HG02938 (cell line): ENCODE data around the gene TMEM61.
A peak's percentile ranks its signal among the peaks of the same experiment; 100 is the strongest.
"Not testable (repeated sequence)": the region's sequence is repeated elsewhere in the genome, so short reads cannot be mapped to it uniquely, and the experiment has no call there.

Experiments used
- ATAC-seq: cut with Tn5 transposase; IDR thresholded peaks from one replicate; pipeline ENCODE4 v1.9.1; 2021; ENCODE audit warnings: mild to moderate bottlenecking, moderate library complexity; ENCODE audit not compliant: unreplicated experiment

TMEM61 gene

DNA sequence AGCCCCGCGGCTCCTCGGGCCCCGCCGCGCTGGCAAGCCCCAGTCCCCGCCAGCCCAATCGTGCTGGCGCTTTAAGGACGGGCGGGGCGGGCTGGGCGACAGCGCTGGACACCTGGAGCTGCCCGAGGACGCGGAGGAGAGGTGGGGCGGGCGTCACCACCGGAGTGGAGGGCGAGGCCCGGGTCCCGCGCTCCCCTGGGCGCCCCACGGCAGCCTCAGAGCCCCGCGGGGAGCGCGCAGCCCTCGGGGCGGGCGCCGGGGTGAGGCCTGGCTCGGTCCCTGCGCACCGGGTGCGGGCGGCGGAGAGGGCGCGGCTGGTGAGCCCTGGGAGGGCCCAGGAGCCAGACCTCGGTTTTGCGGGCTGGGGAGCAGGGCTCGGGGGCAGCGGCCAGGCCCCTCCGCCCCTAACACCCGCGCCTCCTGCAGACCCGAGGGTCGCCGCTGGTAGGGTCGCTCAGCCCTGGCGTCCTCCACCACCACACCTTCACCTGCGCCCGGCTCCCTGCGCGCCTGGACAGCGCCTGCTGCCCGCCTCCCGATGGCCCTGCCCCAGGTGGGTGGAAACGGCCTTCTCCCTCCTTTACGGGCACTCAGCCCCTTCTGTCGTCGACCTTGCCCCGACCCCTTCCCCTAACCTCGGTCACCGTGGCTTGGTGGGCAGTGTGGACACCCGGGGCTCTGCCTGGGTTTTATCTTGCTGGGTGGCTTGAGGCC is at the start of gene TMEM61:
Gene TMEM61, plus strand, starts transcription at position 101 of the 714 bp plus-strand sequence. Its CDS starts 438 bp downstream, at position 539.
- no peak for ATAC-seq

DNA sequence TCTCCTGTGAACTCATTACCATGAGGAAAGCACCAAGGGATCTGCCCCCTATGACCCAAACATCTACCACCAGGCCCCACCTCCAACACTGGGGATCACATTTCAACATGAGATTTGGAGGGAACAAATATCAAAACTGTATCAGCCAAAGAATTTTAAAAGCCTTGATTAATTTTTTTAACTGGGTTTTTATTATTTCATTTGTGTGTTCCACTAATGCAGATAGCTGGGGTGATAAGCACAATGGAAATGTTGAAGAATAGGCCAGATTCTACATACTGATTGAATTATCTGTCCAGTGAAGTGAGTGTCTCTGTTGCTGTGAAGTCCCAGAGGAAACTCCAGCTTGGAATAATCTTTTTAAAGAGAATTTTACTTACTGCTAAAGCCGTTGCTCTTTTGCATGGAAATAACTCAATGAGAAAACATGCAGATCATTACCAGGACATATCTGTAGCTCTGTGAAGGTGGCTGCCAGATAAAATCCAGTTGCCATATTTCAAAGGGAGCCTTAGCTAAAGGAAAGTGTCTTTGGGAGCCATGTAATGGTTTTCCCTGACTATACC is 49.1 kb upstream of the TMEM61 start:
- no peak for ATAC-seq

DNA sequence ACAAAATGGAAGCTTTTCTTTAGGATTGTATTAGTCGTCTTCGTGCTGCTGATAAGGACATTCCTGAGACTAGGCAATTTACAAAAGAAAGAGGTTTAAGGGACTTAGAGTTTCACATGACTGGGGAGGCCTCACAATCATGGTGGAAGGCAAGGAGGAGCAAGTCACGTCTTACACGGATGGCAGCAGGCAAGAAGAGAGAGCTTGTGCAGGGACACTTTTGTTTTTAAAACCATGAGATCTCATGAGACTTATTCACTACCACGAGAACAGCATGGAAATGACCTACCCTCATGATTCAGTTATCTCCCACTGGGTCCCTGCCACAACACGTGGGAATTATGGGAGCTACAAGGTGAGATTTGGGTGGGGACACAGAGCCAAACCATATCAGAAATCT is 46.3 kb upstream of the TMEM61 start:
- not testable (repeated sequence) for ATAC-seq

GRCh38 chr1:54934869-54935268 is 45.6 kb upstream of the TMEM61 start:
- no peak for ATAC-seq

DNA sequence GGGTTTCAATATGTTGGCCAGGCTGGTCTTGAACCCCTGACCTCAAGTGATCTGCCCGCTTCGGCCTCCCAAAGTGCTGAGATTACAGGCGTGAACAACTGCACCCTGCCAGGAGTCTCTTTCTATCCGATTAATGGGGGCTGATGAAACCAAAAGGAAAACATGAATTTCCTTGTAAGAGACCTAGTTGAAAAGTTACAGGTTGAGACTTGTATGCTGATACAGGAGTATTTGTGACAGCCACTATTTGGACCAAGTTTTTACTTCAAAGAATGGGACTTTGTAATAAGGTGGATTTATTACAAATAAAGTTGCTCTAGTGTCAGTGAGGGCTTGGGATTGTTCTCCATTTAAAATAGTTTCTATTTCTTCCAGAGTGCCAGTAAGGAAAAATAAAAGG is 43.6 kb upstream of the TMEM61 start:
- no peak for ATAC-seq

DNA sequence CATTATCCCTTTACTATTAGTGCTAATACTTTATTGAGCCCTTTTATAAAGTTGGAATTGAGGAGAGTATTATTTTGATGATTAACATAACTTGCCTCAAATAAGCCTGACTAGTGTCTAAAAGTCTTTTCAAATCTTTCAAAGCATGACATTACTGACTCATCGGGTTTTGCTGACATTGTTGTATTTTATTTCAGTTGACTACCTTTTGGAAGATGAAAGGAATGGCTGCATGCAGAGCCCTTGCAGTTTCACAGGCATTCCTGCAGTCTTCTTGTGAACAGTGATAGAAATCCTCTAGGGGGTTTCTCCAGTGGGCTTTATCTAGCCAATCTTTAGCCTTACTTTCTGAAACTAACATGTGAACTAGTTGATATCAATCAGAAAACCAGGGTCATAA is 43.0 kb upstream of the TMEM61 start:
- ATAC-seq: no peak

GRCh38 chr1:54938955-54939354 is 41.5 kb upstream of the TMEM61 start:
- ATAC-seq: not testable (repeated sequence)

DNA sequence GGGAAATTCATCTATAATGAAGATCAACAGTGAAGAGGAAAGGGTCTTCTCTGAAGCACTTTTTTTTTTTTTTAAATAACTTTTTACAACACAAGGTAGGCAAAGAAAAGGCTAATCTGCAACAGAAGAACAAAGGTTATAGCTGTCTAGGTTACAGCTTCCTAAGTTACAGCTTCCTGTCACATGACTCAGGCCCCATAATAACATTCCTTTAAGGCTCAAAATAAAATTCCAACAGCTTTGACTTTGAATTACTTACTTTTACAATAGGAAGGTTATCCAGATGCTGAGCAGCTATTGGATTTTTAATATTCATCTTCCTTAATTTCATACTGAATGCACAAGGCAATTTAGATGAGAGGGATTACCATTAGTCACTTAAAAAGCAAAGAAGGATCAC is 40.4 kb upstream of the TMEM61 start:
- ATAC-seq: no peak

DNA sequence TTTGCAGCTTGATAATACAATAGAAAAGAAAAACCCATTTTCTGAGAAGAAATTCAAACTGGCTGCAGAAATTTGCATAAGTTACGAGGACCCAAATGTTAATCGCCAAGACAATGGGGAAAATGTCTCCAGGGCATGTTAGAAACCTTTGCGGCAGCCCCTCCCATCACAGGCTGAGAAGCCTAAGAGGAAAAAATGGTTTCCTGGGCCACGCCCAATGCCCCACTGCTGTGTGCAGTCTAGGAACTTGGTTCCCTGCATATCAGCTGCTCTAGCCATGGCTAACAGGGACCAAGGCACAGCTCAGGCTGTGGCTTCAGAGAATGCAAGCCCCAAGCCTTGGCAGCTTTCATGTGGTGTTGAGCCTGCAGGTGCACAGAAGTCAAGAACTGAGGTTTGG is 37.5 kb upstream of the TMEM61 start:
- ATAC-seq: no peak

DNA sequence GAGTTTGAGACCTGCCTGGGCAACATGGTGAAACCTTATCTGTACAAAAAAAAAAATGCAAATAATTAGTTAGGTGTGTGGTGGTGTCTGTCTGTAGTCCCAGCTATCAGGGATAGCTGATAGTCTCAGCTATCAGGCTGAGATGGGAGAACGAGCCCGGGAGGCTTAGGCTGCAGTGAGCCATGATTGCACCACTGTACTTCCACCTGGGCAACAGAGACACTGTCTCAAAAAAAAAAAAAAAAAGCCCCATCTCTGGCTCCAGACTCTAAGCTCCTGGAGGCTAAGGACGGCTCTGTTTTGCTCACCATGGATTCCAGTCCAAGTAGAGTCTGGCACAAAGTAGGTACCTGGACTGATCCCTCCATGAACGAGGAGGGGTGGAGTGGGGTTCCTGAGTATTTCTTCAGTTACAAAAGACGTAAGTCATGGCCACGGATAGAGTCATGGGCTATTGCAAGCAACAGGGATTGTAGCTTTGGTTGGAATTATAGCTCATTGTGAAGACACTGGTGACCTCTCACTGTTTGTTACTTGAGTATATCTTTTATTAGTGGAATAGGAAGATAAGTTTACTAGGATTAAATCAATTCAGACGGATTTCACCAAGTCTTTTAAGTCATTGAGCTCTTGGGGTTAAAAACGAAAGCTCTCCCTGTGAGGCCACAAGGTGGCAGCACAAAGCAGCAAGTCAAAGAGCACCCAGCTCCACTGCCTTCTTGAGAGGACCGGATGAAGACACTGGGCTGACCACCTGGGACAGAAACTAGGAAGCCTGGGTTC is 35.6 kb upstream of the TMEM61 start:
- peak; percentile 75 for ATAC-seq

- no peak for ATAC-seq
Measured at GRCh38 chr1:54945393-54945936, 35.0 kb upstream of the TMEM61 start.

- no peak for ATAC-seq
Measured at GRCh38 chr1:54947540-54947939, 32.9 kb upstream of the TMEM61 start.

GRCh38 chr1:54949053-54949452 is 31.4 kb upstream of the TMEM61 start:
- ATAC-seq: no peak

DNA sequence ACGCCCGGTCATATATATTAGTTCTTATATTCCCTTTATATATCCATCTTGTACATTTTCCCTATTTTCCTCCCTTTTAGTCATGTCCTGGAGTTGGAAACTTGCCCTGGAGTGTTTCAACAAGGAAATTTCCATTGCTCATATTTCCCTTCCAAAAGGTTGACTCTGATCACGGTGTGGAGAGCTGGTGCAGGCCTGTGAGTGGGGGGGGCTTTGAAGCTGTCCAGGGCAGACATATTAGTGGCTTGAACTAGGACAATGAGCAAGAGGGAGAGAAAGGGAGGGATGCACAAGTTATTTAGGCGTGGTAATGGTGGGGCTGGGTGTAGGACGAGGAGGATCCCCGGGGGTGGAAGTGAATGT is 30.4 kb upstream of the TMEM61 start:
- no peak for ATAC-seq

DNA sequence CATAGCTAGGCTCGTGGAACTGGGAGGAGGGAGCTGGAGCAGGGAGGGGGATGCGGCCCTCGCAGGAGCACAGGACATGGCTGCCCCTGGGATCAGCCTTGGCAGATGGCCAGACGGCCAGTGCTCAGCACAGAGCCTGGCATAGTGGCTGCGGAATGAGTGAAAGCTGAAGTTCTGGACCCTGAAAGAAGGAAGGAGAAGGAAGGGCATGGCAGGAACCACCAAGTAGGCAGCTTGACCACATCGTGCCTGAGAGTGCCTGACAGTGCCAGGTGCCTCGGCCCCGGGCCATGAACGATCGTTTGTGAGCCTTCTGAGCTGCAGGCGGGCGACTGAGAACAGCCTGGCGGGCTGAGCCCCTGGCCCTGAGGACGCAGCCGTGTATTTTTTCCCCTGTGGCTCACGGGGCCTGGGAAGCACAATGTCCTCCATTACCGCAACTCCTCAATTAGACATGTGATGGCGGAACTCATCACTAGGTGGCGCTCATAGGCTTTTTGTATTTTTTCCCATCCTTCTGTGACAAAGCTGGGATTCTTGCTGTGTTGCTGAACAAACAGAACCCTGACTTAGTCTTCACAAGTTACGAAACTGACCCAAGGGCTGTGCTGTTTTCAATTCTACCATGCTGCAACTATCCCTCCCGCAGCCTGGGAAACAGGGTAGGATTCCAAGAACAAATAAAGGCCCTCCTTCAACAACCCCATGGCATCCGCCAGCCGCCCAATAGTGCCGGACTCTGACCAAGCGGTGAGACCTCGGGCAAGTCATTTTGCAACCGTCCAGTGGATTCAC is 29.9 kb upstream of the TMEM61 start:
- no peak for ATAC-seq

DNA sequence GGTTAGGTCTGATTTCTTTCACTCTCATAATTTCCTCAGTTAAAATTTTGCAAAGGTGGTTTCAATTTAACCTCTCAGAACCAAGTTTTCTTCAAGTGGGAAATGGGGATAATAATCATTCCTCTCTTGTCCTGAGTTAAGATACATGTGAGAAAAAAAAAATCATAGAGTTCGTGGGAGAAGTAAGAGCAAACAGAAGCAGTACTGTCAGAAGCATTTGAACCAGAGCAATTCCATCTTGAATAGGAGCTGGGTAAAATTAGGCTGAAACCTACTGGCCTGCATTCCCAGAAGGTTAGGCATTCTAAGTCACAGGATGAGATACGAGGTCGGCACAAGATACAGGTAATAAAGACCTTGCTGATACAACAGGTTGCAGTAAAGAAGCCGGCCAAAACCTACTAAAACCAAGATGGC is 28.6 kb upstream of the TMEM61 start:
- no peak for ATAC-seq

GRCh38 chr1:54952950-54953718 is 27.3 kb upstream of the TMEM61 start:
- ATAC-seq: no peak

- no peak for ATAC-seq
Measured at GRCh38 chr1:54953846-54954245, 26.6 kb upstream of the TMEM61 start.

GRCh38 chr1:54955359-54955758 is 25.1 kb upstream of the TMEM61 start:
- ATAC-seq: no peak

GRCh38 chr1:54956726-54957125 is 23.7 kb upstream of the TMEM61 start:
- no peak for ATAC-seq
